ENCODE measurements around the gene KAZN.

DNA sequence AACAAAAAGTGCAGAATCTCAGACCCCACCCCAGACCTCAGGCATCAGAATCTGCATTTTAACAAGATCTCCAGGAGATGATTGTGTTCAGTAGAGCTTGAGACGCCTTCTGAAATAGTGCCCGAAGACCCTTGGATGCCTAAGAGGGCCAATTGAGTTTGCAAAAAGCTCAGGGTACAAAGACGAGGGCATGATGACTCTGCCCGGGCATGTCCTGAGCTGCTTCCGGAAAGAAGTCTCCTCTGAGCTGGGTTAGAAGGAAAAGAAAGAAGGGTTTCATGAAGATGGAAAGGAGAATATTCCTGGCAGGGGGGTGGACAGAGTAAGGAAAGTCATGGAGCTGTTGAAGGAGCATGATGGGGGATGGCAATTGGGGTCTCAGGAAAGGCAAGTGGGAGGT is 308.9 kb downstream of the KAZN start:
- TF ChIP-seq, protein P1, sequence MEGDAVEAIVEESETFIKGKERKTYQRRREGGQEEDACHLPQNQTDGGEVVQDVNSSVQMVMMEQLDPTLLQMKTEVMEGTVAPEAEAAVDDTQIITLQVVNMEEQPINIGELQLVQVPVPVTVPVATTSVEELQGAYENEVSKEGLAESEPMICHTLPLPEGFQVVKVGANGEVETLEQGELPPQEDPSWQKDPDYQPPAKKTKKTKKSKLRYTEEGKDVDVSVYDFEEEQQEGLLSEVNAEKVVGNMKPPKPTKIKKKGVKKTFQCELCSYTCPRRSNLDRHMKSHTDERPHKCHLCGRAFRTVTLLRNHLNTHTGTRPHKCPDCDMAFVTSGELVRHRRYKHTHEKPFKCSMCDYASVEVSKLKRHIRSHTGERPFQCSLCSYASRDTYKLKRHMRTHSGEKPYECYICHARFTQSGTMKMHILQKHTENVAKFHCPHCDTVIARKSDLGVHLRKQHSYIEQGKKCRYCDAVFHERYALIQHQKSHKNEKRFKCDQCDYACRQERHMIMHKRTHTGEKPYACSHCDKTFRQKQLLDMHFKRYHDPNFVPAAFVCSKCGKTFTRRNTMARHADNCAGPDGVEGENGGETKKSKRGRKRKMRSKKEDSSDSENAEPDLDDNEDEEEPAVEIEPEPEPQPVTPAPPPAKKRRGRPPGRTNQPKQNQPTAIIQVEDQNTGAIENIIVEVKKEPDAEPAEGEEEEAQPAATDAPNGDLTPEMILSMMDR (IDR thresholded peaks at IDR 0.05; ENCODE audit: low read length): no peak
- no peak for TF ChIP-seq EZH2 (IDR thresholded peaks at IDR 0.05; ENCODE audit: borderline replicate concordance, low read length)
